Embryonic facial prominence (tissue), 1 donor: Measurements from ENCODE around the gene ZNF765.
"Not testable (repeated sequence)": the region's sequence is repeated elsewhere in the genome, so short reads cannot be mapped to it uniquely, and the experiment has no call there.

Source experiments
- DNase-seq: peaks from one replicate; pipeline ENCODE4 v3.0.0-alpha.2; 2016; ENCODE audit errors: extremely low spot score

ZNF765 gene

GRCh38 chr19:53394974-53395839 lies at the start of gene ZNF765:
TSS of gene ZNF765 (plus strand) at chr19:53395149. CDS start at chr19:53398016, 2,867 bp downstream.
- DNase-seq, result peak; percentile 80

GRCh38 chr19:53355739-53356138 lies 39.2 kb upstream of the ZNF765 start:
- no peak for DNase-seq

DNA sequence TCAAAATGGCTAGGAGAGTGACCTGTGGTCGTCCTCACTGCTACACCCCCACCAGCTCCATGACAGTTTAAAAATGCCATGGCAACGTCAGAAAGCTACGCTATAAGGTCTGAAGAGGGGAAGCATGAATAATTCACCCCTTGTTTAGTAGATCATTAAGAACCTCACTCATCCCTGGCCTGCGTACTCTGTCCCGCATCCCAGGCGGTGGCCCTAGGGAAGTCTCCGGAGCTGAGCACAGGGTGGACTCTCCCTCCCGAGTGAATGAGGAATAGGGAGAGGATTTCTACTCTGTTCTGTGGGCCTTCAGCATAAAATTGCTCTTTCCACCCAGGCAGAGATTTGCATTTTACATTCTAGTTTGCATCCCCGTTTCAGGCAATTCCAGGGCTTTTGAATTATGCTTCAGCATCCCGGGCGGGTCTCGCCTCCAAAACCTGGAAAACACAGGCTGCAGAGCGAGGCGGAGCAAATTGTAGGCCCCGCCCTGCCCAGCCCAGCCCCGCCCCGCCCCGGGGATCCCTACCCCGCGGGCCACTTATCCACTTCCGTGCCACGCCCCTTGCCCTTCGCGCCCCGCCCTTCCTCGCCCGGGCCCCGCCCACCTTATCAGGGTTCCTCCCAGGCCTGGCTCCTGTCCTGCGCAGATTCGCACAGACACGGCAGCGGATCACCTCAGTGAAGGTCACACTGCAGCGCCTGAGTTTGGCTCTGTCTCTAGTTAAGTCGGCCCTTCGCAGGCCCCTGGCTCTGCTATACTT lies 36.9 kb upstream of the ZNF765 start:
- no peak for DNase-seq

GRCh38 chr19:53360056-53360455 lies 34.9 kb upstream of the ZNF765 start:
- DNase-seq, result not testable (repeated sequence)

DNA sequence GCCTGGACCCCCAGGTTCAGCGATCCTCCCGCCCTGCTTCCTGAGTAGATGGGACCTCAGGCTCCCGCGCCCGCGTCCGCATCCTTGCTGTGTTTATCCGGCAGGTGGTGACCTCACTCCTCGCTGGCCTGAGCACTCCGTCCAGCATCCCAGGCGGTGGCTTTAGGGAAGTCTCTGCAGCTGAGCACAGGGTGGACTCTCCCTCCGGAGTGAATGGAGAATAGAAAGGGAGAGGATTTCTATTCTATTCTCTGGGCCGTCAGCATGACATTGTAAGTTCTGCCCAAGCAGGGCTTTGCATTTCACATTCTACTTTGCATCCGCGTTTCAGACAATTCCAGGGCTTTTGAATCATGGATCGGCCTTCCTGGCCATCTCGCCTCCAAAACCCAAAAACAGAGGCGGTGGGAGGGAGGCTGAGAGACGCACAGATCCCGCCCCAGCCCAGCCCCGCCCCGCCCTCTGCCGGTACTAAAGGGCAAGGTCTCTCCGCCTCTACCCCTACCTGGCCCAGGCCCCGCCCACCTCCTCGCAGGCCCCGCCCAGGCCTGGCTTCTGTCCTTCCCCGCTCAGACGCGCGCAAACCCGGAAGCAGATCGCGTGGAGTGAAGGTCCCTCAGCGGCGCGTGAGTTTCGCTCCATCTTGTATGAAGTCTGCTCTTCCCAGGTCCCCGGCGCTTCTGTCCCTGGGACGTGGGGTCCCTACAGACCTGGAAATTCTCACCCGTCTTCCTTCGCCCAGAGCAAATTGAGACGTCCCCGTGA lies 29.6 kb upstream of the ZNF765 start, which contains the start of gene ZNF525:
Gene ZNF525 (plus strand): TSS at position 572 of the 765 bp plus-strand sequence. CDS start 6,577 bp downstream, outside the sequence.
- DNase-seq, result peak; percentile 63

DNA sequence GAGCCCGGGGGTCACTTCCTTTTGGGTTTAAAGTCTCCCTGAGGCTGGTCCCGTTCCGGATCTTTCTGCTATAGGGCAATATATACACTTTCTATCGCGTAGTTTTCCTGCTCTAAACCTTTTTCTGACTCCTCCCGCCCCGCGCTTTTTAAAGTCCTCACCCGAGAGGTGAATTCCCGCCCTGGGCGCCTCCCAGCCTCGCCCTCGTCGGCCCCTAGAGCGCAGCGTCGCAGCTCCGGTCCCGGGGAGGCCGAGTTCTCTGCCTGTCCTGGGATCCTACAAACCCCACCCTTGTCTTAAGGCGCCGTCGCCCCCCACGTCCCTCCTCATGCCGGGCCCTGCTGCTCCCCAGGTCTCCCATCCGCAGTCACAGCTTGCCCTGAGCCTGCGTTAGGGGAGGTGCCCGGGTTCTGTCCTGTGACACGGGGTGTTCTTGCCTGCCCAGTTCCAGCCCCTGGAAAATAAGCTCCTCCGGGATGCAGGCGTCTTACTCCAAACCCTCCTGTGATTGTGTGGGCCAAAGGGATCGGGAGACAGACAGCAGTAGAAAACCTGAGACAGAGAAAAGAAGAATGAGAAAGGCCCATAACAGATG lies 29.0 kb upstream of the ZNF765 start:
- no peak for DNase-seq

- no peak for DNase-seq
Observed at GRCh38 chr19:53372196-53372595, 22.8 kb upstream of the ZNF765 start.

DNA sequence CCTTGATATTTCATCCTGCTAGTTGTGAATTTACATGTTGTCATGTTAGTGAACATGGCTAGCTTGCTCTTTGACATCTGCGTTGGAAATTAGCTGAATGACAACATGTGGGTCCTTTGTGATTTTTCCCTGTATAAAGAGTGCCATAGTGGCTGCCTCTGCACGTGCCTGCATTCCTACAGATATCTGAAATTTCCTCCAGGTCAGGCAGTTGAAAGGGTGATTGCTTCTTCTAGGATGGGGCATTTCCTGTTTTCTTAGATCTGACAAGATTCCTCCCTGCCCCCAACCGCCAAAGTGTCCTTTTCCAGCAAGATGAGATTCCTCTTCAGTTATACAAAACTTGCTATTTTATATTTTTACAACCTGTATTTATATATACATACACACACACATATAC lies 20.7 kb upstream of the ZNF765 start:
- no peak for DNase-seq

- DNase-seq, result no peak
Observed at GRCh38 chr19:53374743-53375142, 20.2 kb upstream of the ZNF765 start.

DNA sequence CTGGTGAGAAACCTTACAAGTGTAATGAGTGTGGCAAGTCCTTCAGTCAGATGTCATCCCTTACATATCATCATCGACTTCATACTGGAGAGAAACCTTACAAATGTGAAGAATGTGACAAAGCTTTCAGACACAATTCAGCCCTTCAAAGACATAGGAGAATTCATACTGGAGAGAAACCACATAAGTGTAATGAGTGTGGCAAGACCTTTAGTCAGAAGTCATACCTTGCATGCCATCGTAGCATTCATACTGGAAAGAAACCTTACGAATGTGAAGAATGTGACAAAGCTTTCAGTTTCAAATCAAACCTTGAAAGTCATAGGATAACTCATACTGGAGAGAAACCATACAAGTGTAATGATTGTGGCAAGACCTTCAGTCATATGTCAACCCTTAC lies 13.6 kb upstream of the ZNF765 start:
- DNase-seq, result no peak

DNA sequence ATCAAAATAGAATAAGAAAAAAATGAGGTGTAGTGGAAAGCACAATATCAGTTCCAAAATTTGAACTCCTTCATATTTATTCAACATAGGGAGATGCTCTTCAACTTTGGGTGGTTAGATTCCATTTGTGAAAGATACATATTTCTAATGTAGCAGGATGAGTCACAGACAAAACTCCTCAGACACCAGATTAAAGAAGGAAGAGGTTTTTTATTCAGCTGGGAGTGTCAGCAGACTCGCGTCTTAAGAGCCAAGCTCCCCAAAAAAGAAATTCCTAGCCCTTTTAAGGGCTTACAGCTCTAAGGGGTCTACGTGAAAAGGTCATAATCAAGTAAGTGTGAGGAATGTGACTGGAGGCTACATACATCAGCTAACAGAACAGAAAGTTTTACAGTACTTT lies 6.8 kb upstream of the ZNF765 start:
- DNase-seq, result no peak

DNA sequence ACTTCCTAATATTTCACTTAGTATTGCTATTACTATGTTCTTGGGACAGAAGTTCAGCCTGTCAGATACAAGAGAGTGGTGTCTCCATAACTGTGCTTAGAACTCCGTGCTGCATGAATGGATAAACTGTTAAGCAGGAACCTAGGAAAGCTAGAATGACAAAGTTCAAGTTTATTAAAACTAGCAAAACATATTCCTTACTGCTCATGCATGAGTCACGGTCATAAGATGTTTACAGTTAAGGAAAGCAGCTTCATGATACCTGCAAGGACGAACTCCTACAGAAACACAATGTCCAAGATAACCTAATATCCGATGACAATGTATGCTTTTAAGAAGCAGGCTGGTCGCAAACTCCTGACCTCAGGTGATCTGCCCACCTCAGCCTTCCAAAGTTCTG lies 6.0 kb upstream of the ZNF765 start:
- no peak for DNase-seq

DNA sequence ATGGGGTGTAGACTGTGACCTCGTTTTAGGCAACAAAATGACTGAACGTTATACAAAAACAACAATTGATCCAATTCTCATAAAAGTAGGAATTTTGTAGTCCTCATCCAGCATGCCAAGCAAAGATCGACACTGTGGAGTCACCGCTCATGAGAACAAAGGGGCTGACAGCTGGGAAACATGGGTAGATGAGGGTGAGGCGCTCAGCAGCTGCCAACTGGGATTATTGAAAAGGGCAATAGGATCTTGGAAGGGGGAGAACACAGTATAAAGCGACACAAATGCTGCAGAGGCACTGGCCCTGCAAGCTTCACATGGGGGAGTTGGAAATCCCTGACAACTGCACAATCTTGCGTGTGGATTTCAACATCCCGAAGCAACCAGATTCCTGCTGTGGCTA lies 5.4 kb upstream of the ZNF765 start:
- no peak for DNase-seq

DNA sequence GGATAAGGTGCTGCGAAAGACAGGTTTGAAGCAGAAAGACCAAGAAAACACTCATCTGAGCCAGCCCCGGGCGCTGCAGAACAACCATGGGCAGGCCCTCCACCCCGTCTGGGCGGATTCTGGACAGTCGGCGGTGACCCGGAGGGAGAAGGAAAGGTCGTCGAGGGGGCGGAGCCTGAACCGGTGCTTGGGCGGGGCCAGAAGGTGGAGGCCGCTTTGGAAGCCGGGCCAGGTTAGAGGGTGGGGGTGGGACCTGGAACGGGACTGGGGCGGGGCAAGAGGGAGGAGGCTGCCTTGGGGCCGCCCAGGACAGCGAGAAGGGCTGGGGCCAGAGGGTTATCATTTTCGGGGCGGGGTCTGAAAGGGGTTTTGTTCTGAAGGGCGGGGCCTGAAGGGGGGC lies 5.0 kb upstream of the ZNF765 start:
- no peak for DNase-seq

GRCh38 chr19:53394522-53394973 lies 401 bp upstream of the ZNF765 start:
- DNase-seq, result no peak

- not testable (repeated sequence) for DNase-seq
Observed at GRCh38 chr19:53395840-53396524, 1.0 kb downstream of the ZNF765 start.

GRCh38 chr19:53396525-53396868 lies 1.5 kb downstream of the ZNF765 start:
- DNase-seq, result no peak

GRCh38 chr19:53397918-53398317 lies 3.0 kb downstream of the ZNF765 start:
- not testable (repeated sequence) for DNase-seq

- no peak for DNase-seq
Observed at GRCh38 chr19:53409505-53410204, 14.7 kb downstream of the ZNF765 start.
